Stimulated activated CD4-positive, alpha-beta T cell treated with anti-CD3 and anti-CD28 coated beads, Interleukin-4, amount 100 ng/mL, for 48 hours (primary cell): ENCODE measurements around the gene TNS3.

Experiments used
- DNase-seq, 2 donors: peaks; one replicate each; pipeline ENCODE4 v3.0.0-alpha.2; 2020; ENCODE audit warnings: low read depth in 2 of 2

The TNS3 gene

GRCh38 chr7:47407136-47407535 lies 174.8 kb downstream of the TNS3 start:
- DNase-seq: no peak

- no peak for DNase-seq
Observed at GRCh38 chr7:47406801-47407129, 175.1 kb downstream of the TNS3 start.

DNA sequence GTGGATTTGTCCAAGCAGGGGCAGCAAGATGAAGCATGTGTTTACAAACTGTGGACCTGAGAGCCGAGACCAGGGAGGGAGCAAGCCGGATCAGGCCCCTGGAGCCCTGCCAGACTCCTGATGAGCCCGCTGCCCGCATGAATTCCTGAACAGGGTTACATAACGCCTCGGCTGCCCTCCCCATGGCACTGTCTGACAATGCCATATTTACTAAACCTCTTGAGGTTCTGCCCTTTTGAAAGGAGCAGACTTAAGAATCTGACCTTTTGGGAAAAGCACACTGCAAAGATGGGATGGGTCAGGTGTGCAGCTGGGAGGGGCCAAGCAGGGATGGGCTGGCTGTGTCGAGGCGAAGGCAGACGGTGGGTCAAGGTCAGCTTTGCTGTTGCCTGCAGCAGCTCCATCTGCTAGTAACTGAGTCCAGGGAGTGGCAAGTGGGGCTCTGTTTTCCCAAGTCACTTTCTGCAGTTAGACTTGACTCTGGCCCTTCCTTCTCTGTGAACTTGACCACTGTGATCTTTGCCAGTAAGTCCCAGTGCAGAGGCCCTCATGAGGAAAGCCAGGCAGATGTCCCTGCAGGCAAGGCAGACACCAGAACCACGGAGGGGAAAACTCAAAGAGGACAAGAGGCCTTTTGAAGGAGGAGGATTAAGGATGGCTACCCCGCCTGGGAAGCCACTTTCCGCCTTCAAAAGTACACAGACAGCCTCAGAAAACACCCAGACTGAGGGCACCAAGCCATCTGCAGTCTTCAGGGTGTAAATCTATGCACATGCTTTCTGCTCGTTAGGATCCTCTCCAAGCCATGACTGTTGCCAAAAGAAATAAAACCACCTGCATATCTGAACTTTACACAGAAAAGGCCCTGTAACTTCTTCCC lies 175.8 kb downstream of the TNS3 start:
- DNase-seq: no peak

- no peak for DNase-seq
Observed at GRCh38 chr7:47405286-47405904, 176.5 kb downstream of the TNS3 start.

DNA sequence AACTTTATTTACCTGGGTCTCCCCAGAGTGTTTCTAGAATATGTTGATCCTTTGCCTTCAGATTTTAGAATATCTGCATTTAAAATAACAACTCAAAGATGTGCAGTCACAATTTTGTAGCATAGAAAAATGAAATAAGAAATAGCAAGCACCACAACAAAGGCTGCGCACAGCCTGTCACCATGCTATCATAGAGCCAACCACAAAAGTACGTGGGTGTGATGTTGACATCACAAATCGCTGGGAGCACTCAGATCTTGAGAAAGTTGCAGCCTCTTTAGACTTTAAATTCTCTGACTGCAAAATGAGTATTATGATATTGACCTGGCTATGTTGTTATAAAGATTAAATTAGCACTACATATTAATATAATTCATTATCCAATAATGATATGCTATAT lies 177.9 kb downstream of the TNS3 start:
- DNase-seq: peak in 1 of 2 donors; percentile 4

GRCh38 chr7:47402941-47403866 lies 178.7 kb downstream of the TNS3 start:
- no peak for DNase-seq

DNA sequence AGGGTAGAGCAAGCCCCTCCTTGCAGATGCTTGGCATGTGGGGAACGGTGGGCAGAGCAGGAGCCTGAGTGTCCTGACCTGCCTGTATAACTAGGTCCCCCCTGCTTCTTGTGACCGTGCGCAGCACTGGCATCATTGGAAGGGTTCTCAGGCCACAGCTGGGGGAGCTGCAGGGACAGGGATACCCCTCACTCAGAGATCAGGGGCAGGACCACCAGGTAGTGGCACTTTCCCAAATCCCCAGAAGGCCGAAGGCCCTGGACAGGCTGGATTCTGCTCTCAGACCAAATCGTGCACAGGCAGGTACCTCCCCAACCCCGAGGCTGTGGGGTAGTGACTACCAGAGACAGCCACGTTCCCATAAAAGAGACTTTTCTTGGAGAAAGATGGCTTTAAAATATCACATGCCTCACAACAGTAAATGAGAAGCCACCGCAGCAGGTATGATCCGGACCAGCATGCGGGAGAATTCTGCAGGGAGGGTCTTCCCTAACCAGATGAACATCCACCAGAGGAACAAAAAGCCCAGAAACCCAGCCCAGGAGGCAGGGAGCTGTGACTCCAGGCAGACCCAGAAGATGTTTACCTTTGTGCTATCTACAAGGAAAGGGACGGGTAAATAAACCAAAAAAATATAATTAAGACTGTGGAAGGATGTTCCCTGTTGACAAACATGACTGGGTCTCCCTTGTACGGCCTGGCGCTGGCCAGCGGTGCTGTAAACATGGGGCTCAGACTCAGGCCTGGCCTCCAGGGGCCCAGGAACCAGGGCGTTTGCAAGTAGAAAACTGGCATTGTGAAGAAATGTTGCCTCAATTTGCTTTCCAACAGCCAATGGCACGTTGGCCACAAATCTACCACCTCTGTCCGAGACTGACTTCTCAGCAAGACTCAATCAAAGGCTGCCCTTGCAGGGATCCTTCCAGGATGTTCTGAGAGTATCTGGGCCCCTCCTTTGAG lies 180.0 kb downstream of the TNS3 start:
- DNase-seq: no peak

- DNase-seq: no peak
Observed at GRCh38 chr7:47400741-47401206, 181.1 kb downstream of the TNS3 start.

DNA sequence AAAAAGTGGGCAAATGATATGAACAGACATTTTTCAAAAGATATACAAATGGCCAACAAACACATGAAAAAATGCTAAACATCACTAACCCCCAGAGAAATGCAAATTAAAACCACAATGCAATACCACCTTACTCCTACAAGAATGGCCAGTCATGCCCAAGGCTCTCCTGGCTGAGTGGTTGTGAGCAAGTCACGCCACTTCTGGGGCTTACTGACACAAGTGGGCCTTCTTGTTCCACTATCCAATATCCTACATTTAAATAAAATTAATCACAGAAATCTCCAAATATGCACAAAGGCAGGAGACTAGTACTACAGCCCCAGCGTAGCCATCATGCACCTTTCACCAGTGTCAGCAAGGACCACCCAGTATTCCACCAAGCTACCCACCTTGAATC lies 181.9 kb downstream of the TNS3 start:
- DNase-seq: no peak

- no peak for DNase-seq
Observed at GRCh38 chr7:47394751-47395252, 187.1 kb downstream of the TNS3 start.

- DNase-seq: no peak
Observed at GRCh38 chr7:47394216-47394615, 187.7 kb downstream of the TNS3 start.

GRCh38 chr7:47393406-47393805 lies 188.5 kb downstream of the TNS3 start:
- no peak for DNase-seq

- DNase-seq: no peak
Observed at GRCh38 chr7:47392241-47392759, 189.6 kb downstream of the TNS3 start.

DNA sequence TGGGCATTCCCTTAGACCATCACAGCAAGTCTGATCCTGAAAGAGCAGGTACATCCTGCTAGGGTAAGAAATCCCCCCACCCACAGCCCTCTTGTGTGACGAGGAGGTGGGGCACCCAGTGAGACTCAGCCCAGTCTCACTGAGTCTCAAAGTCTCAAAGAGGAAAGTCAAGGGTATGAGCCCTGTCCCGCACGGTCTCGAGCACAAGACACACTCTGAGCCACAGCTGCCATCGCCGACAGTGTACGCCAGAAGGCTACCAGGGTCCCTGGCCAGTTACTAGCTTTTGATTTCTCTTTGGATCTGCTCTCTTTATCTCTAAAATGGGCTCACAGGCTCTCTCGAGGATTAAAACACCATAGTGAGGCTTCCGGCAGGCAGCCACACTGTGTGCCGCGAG lies 190.2 kb downstream of the TNS3 start:
- DNase-seq: no peak

DNA sequence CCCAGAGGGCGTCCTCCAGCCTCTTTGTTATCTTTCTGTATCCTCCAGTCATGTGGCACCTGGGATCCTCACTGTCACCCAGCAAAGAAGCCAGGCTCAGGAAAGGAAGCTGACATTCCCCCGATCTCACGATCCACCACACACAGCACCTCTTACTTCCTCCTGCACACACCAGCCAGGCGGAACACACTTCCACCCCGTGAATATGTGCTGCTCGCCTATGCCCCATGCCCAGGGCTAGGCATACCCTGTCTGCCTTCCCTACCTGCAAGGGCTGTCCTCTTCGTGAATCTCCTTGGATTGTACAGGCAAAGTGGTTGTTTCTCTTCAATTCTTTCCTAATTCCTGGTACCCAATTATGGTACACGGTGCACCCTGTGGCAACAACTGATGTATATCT lies 191.0 kb downstream of the TNS3 start:
- DNase-seq: no peak

GRCh38 chr7:47389923-47390630 lies 191.8 kb downstream of the TNS3 start:
- no peak for DNase-seq

- no peak for DNase-seq
Observed at GRCh38 chr7:47389171-47389922, 192.6 kb downstream of the TNS3 start.

GRCh38 chr7:47387506-47387905 lies 194.4 kb downstream of the TNS3 start:
- no peak for DNase-seq

- DNase-seq: no peak
Observed at GRCh38 chr7:47386273-47386835, 195.6 kb downstream of the TNS3 start.
